ENCODE results near the gene MAGI2. TPM values are rescaled to one million over a fixed set of nuclear protein-coding genes. Genes with fewer than 3 reads are reported as not detected.

Gene MAGI2
- total RNA-seq, 2 experiments from 2014 or later, result 0.08 to 0.13 TPM

GRCh38 chr7:78047800-78048199, 1405.7 kb downstream of the MAGI2 start:
- Mint-ChIP-seq H3K36me3 (ENCODE audit: low read depth) (no peaks in the 10 kb centered on the region), H3K4me1 (no peaks in the 10 kb centered on the region), H3K4me3 (no peak overlapping the region), H3K27me3 (no peaks in the 10 kb centered on the region), H3K27ac (no peak overlapping the region), H3K9me3 (no peaks in the 10 kb centered on the region)
- no peak for DNase-seq
- POLR2A ChIA-PET, result no interaction called here
- CTCF ChIA-PET, result no interaction called here

- DNase-seq, result no peak
- Mint-ChIP-seq H3K4me3 (no peak overlapping the region), H3K27ac (no peak overlapping the region), H3K27me3 (peaks cover 10% of the 10 kb centered on the region), H3K36me3 (ENCODE audit: low read depth) (no peaks in the 10 kb centered on the region), H3K4me1 (peaks cover 2% of the 10 kb centered on the region), H3K9me3 (no peaks in the 10 kb centered on the region)
- CTCF ChIA-PET, result interaction anchor here (0.6 to 1.7 kb wide), 3 partner anchors 11 to 398 kb away, joined by 3 to 8 read pairs (median 4); no protein-coding TSS in a partner anchor
- POLR2A ChIA-PET, result no interaction called here
Measured at GRCh38 chr7:78043159-78043558, 1410.3 kb downstream of the MAGI2 start.

- Mint-ChIP-seq H3K9me3 (no peaks in the 10 kb centered on the region), H3K27ac (no peak overlapping the region), H3K4me1 (peaks cover 2% of the 10 kb centered on the region), H3K36me3 (ENCODE audit: low read depth) (no peaks in the 10 kb centered on the region), H3K27me3 (peaks cover 10% of the 10 kb centered on the region), H3K4me3 (no peak overlapping the region)
- CTCF ChIA-PET, result interaction anchor here (0.8 to 3.3 kb wide), 10 partner anchors 10 to 389 kb away, joined by 3 to 36 read pairs (median 8); no protein-coding TSS in a partner anchor
- no peak for DNase-seq
- POLR2A ChIA-PET, result interaction anchor here (0.6 to 1.6 kb wide), 2 partner anchors 21 to 97 kb away, joined by 3 to 5 read pairs; no protein-coding TSS in a partner anchor
Measured at GRCh38 chr7:78041423-78041822, 1412.0 kb downstream of the MAGI2 start.

GRCh38 chr7:78039790-78040776, 1413.4 kb downstream of the MAGI2 start:
- POLR2A ChIA-PET, result interaction anchor here (1.1 kb wide), 1 partner anchor 22 kb away, joined by 3 read pairs; no protein-coding TSS in a partner anchor
- Mint-ChIP-seq H3K27me3 (peaks cover 14% of the 10 kb centered on the region), H3K36me3 (ENCODE audit: low read depth) (no peaks in the 10 kb centered on the region), H3K9me3 (no peaks in the 10 kb centered on the region), H3K4me1 (peaks cover 2% of the 10 kb centered on the region), H3K4me3 (no peak overlapping the region), H3K27ac (no peak overlapping the region)
- peak; percentile 59 for DNase-seq
- CTCF ChIA-PET, result interaction anchor here (0.7 to 3.3 kb wide), 16 partner anchors 8 to 387 kb away, joined by 3 to 36 read pairs (median 4); no protein-coding TSS in a partner anchor

GRCh38 chr7:78038465-78039080, 1414.9 kb downstream of the MAGI2 start:
- H3K27me3 Mint-ChIP-seq, result peaks cover 17% of the 10 kb centered on the region
- CTCF ChIA-PET, result interaction anchor here (1.0 to 1.7 kb wide), 2 partner anchors 11 to 20 kb away, joined by 4 to 5 read pairs; no protein-coding TSS in a partner anchor
- DNase-seq, result no peak
- POLR2A ChIA-PET, result no interaction called here
- no peak overlapping the region for H3K4me3 Mint-ChIP-seq
- H3K4me1 Mint-ChIP-seq, result peaks cover 2% of the 10 kb centered on the region
- H3K27ac Mint-ChIP-seq, result no peak overlapping the region
- no peaks in the 10 kb centered on the region for H3K9me3 Mint-ChIP-seq
- no peaks in the 10 kb centered on the region for H3K36me3 Mint-ChIP-seq (ENCODE audit: low read depth)

GRCh38 chr7:78037603-78038002, 1415.9 kb downstream of the MAGI2 start:
- H3K4me3 Mint-ChIP-seq, result no peak overlapping the region
- no peaks in the 10 kb centered on the region for H3K9me3 Mint-ChIP-seq
- CTCF ChIA-PET, result interaction anchor here (1.7 kb wide), 1 partner anchor 17 kb away, joined by 6 read pairs; no protein-coding TSS in a partner anchor
- H3K36me3 Mint-ChIP-seq (ENCODE audit: low read depth), result no peaks in the 10 kb centered on the region
- peaks cover 2% of the 10 kb centered on the region for H3K4me1 Mint-ChIP-seq
- DNase-seq, result no peak
- no peak overlapping the region for H3K27ac Mint-ChIP-seq
- POLR2A ChIA-PET, result interaction anchor here (0.9 kb wide), 1 partner anchor 17 kb away, joined by 3 read pairs; no protein-coding TSS in a partner anchor
- peaks cover 24% of the 10 kb centered on the region for H3K27me3 Mint-ChIP-seq

- H3K36me3 Mint-ChIP-seq (ENCODE audit: low read depth), result no peaks in the 10 kb centered on the region
- H3K4me1 Mint-ChIP-seq, result no peaks in the 10 kb centered on the region
- H3K4me3 Mint-ChIP-seq, result no peak overlapping the region
- no peak for DNase-seq
- H3K27me3 Mint-ChIP-seq, result peaks cover 28% of the 10 kb centered on the region
- ChIA-PET CTCF (interaction anchor here (1.0 to 1.6 kb wide), 2 partner anchors 10 to 13 kb away, joined by 3 to 8 read pairs; no protein-coding TSS in a partner anchor), POLR2A (no interaction called here)
- H3K27ac Mint-ChIP-seq, result no peak overlapping the region
- H3K9me3 Mint-ChIP-seq, result no peaks in the 10 kb centered on the region
Measured at GRCh38 chr7:78033410-78033809, 1420.1 kb downstream of the MAGI2 start.

GRCh38 chr7:78026492-78026891, 1427.0 kb downstream of the MAGI2 start:
- H3K36me3 Mint-ChIP-seq (ENCODE audit: low read depth), result no peaks in the 10 kb centered on the region
- H3K4me1 Mint-ChIP-seq, result no peaks in the 10 kb centered on the region
- no peak overlapping the region for H3K27ac Mint-ChIP-seq
- H3K27me3 Mint-ChIP-seq, result peaks cover 20% of the 10 kb centered on the region
- H3K4me3 Mint-ChIP-seq, result no peak overlapping the region
- no peaks in the 10 kb centered on the region for H3K9me3 Mint-ChIP-seq
- CTCF ChIA-PET, result interaction anchor here (1.0 kb wide), 1 partner anchor 14 kb away, joined by 3 read pairs; no protein-coding TSS in a partner anchor
- POLR2A ChIA-PET, result no interaction called here
- DNase-seq, result no peak

- ChIA-PET CTCF (interaction anchor here (2.2 kb wide), 1 partner anchor 16 kb away, joined by 8 read pairs; no protein-coding TSS in a partner anchor), POLR2A (no interaction called here)
- Mint-ChIP-seq H3K36me3 (ENCODE audit: low read depth) (no peaks in the 10 kb centered on the region), H3K27ac (no peak overlapping the region), H3K9me3 (no peaks in the 10 kb centered on the region), H3K4me3 (no peak overlapping the region), H3K27me3 (peaks cover 14% of the 10 kb centered on the region), H3K4me1 (peaks cover 7% of the 10 kb centered on the region)
- DNase-seq, result no peak
Measured at GRCh38 chr7:78024591-78024990, 1428.9 kb downstream of the MAGI2 start.

- Mint-ChIP-seq H3K4me1 (peaks cover 12% of the 10 kb centered on the region), H3K27ac (no peak overlapping the region), H3K27me3 (peaks cover 23% of the 10 kb centered on the region), H3K9me3 (no peaks in the 10 kb centered on the region), H3K36me3 (ENCODE audit: low read depth) (no peaks in the 10 kb centered on the region), H3K4me3 (no peak overlapping the region)
- POLR2A ChIA-PET, result no interaction called here
- DNase-seq, result no peak
- CTCF ChIA-PET, result no interaction called here
Measured at GRCh38 chr7:78023191-78023590, 1430.3 kb downstream of the MAGI2 start.

GRCh38 chr7:78022165-78022564, 1431.3 kb downstream of the MAGI2 start:
- ChIA-PET POLR2A (no interaction called here), CTCF (interaction anchor here (2.3 to 4.4 kb wide), 2 partner anchors 19 to 371 kb away, joined by 14 to 36 read pairs; no protein-coding TSS in a partner anchor)
- Mint-ChIP-seq H3K4me1 (peaks cover 14% of the 10 kb centered on the region), H3K9me3 (no peaks in the 10 kb centered on the region), H3K4me3 (no peak overlapping the region), H3K27ac (no peak overlapping the region), H3K27me3 (peaks cover 32% of the 10 kb centered on the region), H3K36me3 (ENCODE audit: low read depth) (no peaks in the 10 kb centered on the region)
- no peak for DNase-seq

GRCh38 chr7:78020874-78021249, 1432.6 kb downstream of the MAGI2 start:
- H3K9me3 Mint-ChIP-seq, result no peaks in the 10 kb centered on the region
- no peak overlapping the region for H3K4me3 Mint-ChIP-seq
- ChIA-PET CTCF (interaction anchor here (0.6 to 4.4 kb wide), 12 partner anchors 11 to 372 kb away, joined by 3 to 36 read pairs (median 4); partner anchors contain the start of gene RSBN1L), POLR2A (interaction anchor here (1.1 to 1.4 kb wide), 2 partner anchors 16 to 21 kb away, joined by 3 to 5 read pairs; no protein-coding TSS in a partner anchor)
- no peak overlapping the region for H3K27ac Mint-ChIP-seq
- no peak for DNase-seq
- peaks cover 27% of the 10 kb centered on the region for H3K27me3 Mint-ChIP-seq
- no peaks in the 10 kb centered on the region for H3K36me3 Mint-ChIP-seq (ENCODE audit: low read depth)
- H3K4me1 Mint-ChIP-seq, result peaks cover 14% of the 10 kb centered on the region

Data from activated CD4-positive, alpha-beta memory T cell treated with anti-CD3 and anti-CD28 coated beads, Interleukin-2, amount 10 ng/mL, durations not matched to agents 7 days and 5 days (primary cell).